ENCODE results near the gene INMT. TPM values are rescaled to one million over a fixed set of nuclear protein-coding genes. Genes with fewer than 3 reads are reported as not detected.

The INMT gene
- total and polyA plus RNA-seq, 8 donors = 8.9 to 164 (median 21.6) TPM

DNA sequence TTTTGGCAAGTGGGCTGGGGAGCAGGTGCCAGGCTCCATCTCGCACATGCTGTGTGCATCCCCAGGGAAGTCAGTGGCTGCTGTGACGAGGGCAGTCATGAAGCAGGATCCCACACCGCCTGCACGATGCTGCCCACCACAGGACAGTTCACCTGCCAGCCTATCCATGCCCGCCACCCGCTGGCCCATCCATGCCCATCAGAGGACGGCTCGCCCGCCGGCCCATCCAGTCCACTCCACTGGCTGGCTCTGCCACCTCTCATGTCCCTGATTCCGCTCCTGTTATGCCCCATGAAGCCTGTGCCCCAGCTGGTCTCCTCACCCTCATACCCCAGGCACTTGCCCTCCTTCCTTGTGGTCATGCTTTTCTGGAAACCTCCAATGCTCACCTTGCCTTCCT, 18.2 kb upstream of the INMT start:
- H3K27ac ChIP-seq = no peak overlapping the region
- intact Hi-C loops (cut with DNase I) = no loop called here
- TF ChIP-seq, protein P1, sequence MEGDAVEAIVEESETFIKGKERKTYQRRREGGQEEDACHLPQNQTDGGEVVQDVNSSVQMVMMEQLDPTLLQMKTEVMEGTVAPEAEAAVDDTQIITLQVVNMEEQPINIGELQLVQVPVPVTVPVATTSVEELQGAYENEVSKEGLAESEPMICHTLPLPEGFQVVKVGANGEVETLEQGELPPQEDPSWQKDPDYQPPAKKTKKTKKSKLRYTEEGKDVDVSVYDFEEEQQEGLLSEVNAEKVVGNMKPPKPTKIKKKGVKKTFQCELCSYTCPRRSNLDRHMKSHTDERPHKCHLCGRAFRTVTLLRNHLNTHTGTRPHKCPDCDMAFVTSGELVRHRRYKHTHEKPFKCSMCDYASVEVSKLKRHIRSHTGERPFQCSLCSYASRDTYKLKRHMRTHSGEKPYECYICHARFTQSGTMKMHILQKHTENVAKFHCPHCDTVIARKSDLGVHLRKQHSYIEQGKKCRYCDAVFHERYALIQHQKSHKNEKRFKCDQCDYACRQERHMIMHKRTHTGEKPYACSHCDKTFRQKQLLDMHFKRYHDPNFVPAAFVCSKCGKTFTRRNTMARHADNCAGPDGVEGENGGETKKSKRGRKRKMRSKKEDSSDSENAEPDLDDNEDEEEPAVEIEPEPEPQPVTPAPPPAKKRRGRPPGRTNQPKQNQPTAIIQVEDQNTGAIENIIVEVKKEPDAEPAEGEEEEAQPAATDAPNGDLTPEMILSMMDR (IDR thresholded peaks at IDR 0.05) = no peak
- no peaks in the 10 kb centered on the region for H3K27me3 ChIP-seq
- no peak for DNase-seq
- no peak overlapping the region for H3K4me3 ChIP-seq
- no peaks in the 10 kb centered on the region for H3K9me3 ChIP-seq
- no peak for ATAC-seq
- no peaks in the 10 kb centered on the region for H3K36me3 ChIP-seq
- no peaks in the 10 kb centered on the region for H3K4me1 ChIP-seq

DNA sequence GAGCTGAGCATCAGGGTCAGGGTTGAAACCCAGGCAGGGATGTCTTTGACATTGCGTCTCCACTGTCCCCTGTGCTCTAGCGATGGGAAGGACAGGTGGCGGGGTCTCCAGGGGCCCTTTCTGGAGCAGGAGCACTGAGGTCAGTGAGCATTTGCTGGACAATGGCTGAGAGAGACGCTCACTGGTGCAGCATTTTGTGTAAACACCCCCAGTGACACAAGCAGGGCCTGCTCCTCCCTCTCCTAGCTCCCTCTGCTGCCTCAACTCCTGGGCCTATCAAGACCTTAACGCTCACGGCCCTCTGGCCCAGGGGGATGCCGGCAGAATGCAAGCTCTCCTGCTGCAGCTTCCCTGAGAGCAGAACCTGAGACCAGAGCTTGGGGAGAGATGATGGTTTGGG, 17.4 kb upstream of the INMT start:
- H3K27me3 ChIP-seq = no peaks in the 10 kb centered on the region
- H3K27ac ChIP-seq = no peak overlapping the region
- H3K9me3 ChIP-seq = no peaks in the 10 kb centered on the region
- H3K36me3 ChIP-seq = no peaks in the 10 kb centered on the region
- intact Hi-C loops (cut with DNase I) = no loop called here
- TF ChIP-seq, protein P1 (IDR thresholded peaks at IDR 0.05) = no peak
- ATAC-seq (no peak), DNase-seq (no peak)
- no peaks in the 10 kb centered on the region for H3K4me1 ChIP-seq
- no peak overlapping the region for H3K4me3 ChIP-seq

DNA sequence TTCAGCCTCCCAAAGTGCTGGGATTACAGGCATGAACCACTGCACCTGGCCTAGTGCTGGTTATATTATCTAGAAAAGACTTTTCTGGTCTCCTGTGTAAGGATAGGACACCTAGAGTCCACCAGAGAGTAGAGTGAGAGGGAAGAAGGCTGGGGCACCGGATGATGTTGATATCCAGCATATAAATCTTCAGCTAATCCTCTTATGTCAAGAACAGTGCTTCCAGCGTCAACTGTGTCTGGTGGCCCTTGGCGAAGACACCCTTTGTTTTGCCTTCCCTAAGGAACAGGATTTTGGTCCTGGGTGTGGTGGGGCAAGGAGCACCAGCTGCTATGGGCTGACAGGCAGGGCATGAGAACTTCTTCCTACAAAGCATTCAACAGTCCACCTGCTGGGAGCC, 16.3 kb upstream of the INMT start:
- Histone ChIP-seq H3K9me3 (no peaks in the 10 kb centered on the region), H3K27ac (no peak overlapping the region), H3K36me3 (no peaks in the 10 kb centered on the region), H3K4me3 (no peak overlapping the region), H3K27me3 (no peaks in the 10 kb centered on the region), H3K4me1 (no peaks in the 10 kb centered on the region)
- TF ChIP-seq, protein P1 (IDR thresholded peaks at IDR 0.05) = no peak
- intact Hi-C loops (cut with DNase I) = no loop called here
- no peak for ATAC-seq
- DNase-seq = no peak

GRCh38 chr7:30736291-30736690, 15.6 kb upstream of the INMT start:
- TF ChIP-seq, protein P1 (IDR thresholded peaks at IDR 0.05) = no peak
- intact Hi-C loops (cut with DNase I) = no loop called here
- no peak overlapping the region for H3K27ac ChIP-seq
- H3K27me3 ChIP-seq = no peaks in the 10 kb centered on the region
- DNase-seq = no peak
- ATAC-seq = no peak
- no peaks in the 10 kb centered on the region for H3K9me3 ChIP-seq
- no peaks in the 10 kb centered on the region for H3K4me1 ChIP-seq
- H3K36me3 ChIP-seq = no peaks in the 10 kb centered on the region
- no peak overlapping the region for H3K4me3 ChIP-seq

GRCh38 chr7:30738026-30738915, 13.7 kb upstream of the INMT start:
- TF ChIP-seq, protein P1 (IDR thresholded peaks at IDR 0.05) = no peak
- Histone ChIP-seq H3K9me3 (no peaks in the 10 kb centered on the region), H3K27ac (no peak overlapping the region), H3K4me3 (no peak overlapping the region), H3K4me1 (no peaks in the 10 kb centered on the region), H3K27me3 (no peaks in the 10 kb centered on the region), H3K36me3 (no peaks in the 10 kb centered on the region)
- DNase-seq (no peak), ATAC-seq (no peak)
- intact Hi-C loops (cut with DNase I) = no loop called here

Measured in left lung (tissue), 10 donors.